SIG-M5 treated with dmso at 0.1 percent for 504 hours (cell line): ENCODE results near the gene SCAF1.

ENCODE experiments used
- DNase-seq: peaks from one replicate; lab custom pipeline; 2025; ENCODE audit not compliant: unreplicated experiment; lab: John Stamatoyannopoulos, UW

SCAF1 gene

GRCh38 chr19:49664171-49665035, 22.4 kb downstream of the SCAF1 start:
- peak; percentile 74 for DNase-seq

DNA sequence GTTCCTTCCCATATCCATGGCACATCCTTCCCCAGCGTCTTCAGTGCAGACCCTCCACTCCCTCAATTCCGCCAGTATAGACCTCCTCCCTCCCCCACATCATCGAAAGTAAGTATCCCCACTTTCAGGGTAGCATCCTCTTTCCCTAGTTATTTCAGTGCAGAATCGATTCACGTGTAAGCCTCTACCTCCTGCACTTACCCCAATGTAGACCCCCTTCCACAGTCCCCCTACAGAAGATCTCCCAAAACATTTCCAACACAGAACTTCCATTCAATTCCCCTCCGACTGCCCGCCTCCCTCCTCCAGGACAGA, 23.0 kb downstream of the SCAF1 start:
- DNase-seq: no peak

DNA sequence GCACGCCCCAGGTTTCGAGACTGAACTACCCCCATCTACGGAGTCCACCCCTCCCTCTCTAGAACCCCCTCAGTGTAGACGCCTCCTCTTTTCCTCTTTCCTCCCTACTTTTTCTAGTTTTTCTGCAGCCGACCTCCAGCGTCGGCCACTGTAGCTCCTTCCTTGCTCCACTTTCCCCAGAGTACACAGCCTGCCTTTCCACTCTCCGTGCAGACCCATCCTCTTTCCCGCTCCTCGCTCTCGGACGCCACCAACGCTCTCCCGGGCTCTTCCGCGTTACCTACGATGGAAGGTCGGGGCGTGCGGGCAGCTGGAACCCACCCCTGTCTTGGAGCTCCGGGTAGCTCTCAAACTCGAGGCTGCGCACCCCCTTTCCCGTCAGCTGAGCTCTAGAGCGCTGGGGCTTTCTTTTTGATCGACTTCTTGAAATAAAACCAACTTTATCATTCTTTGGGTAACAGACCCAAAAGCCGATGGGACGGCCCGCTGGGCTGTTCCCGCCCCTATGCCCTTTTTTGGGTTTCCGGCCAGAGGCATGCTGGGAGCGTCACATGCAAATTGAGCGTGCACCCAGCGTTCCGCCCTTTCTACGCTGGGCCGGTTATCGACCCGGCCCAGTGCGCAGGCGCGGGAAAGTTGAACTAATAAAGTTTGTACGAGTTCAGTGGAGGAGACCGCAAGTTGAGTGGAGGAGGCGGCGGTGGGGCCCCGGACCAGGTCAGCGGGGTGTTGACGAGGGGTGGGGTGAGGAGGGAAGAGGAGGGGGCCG, 23.5 kb downstream of the SCAF1 start, which contains the start of the genes BCL2L12 and IRF3:
Gene BCL2L12 (plus strand): TSS at position 583 of the 769 bp plus-strand sequence. CDS start 760 bp downstream, outside the sequence.
Gene IRF3 (minus strand): TSS at position 507 of the 769 bp plus-strand sequence. CDS start 1,019 bp downstream, outside the sequence.
- DNase-seq: peak; percentile 94

DNA sequence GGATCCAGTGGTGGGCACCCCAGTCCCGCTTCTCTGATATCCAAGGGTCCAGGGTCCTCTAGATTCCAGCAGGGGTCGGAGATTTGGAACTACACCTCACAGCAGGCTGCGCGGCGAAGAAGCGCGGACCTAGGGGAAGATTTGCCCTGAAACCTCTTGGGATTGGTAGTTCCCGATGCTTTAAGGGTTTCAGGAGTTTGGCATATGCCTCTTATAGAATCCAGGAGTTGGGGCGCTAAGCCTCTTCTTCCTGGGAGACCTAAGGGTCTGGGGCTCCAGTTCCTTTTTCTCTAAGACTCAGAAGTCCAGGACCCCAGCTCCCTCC, 24.1 kb downstream of the SCAF1 start:
- DNase-seq: no peak

DNA sequence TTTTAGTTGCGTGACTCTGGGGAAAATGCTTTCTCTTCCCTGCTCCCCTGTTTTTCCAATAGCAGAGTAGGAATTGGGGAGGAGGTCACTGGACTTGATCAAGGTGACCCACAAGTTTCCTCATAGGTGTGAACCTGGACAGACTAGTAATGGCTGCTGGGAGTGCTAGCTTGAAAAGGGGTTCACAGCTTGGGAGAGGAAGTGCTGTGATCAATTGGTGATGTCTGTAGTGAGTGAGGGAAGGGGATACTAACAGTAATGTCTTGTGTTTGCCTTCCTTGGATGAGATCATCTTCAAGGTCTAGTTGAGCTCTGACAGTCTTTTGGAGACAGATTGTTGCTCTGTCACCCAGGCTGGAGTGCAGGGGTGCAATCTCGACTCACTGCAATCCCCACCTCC, 25.5 kb downstream of the SCAF1 start:
- no peak for DNase-seq

- no peak for DNase-seq
These were observed 27.5 kb downstream of the SCAF1 start for GRCh38 chr19:49669516-49669915.

- DNase-seq: peak; percentile 55
These were observed 30.3 kb downstream of the SCAF1 start for GRCh38 chr19:49672131-49672919.

- peak; percentile 89 for DNase-seq
These were observed 34.3 kb downstream of the SCAF1 start for GRCh38 chr19:49676136-49676783.

DNA sequence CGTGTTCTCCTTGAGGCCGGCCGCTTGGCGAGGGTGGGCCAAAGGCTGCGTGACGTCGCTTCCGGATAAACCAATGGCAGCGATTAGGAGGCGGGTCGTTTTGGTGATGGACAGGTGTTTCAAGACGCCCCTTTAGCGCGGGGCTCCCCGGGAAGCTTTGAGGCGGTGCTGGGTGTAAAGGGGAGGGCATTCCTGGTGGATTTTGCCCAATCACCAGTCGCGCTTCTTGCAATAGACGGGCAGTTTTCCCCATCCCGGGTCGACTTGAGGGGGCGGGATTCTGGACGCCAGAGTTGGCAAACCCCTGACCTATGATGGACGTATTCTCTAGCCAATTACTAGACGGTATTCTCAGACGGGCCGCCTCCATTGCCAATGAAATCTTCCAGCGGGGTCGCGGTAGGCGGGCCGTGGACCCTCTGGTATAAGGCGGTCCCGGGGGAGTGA, 34.8 kb downstream of the SCAF1 start:
- DNase-seq: peak; percentile 100

- no peak for DNase-seq
These were observed 35.4 kb downstream of the SCAF1 start, which contains the start of gene PRMT1 for GRCh38 chr19:49677231-49677900. Gene PRMT1, plus strand, starts transcription at chr19:49677271. Its CDS starts 10 bp downstream, at chr19:49677281.

- peak; percentile 80 for DNase-seq
These were observed 36.1 kb downstream of the SCAF1 start for GRCh38 chr19:49677901-49678674.

- DNase-seq: no peak
These were observed 37.2 kb downstream of the SCAF1 start for GRCh38 chr19:49678985-49679770.

GRCh38 chr19:49679771-49680413, 37.9 kb downstream of the SCAF1 start:
- no peak for DNase-seq

- DNase-seq: peak; percentile 79
These were observed 38.7 kb downstream of the SCAF1 start for GRCh38 chr19:49680421-49681351.

DNA sequence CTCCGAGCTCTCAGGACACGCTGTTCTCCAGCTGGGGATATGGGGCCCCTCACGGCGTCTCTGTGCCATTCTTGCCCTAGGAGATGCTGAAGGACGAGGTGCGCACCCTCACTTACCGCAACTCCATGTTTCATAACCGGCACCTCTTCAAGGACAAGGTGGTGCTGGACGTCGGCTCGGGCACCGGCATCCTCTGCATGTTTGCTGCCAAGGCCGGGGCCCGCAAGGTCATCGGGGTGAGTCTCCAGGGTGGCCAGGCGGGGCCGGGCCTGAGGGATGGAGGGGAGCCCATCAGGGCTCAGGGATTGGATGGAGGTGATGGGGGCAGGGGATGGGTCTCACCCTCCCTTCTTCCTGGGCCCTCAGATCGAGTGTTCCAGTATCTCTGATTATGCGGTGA, 39.8 kb downstream of the SCAF1 start:
- DNase-seq: no peak

GRCh38 chr19:49682274-49682673, 40.3 kb downstream of the SCAF1 start:
- DNase-seq: no peak

DNA sequence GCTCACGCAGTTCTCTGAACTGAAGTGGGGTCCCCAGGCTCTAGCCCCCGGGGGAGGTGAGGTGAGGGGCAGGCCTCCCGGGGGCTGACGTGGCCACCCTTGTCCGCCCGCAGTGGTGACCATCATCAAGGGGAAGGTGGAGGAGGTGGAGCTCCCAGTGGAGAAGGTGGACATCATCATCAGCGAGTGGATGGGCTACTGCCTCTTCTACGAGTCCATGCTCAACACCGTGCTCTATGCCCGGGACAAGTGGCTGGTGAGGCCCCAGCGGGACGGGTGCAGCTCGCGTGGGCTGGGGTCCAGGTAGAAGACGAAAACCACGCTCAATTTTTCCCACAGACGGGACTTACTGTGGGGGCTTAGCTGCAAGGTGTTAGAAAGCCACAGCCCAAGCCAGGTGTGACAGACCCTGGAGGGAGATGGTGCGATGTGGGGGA, 41.8 kb downstream of the SCAF1 start:
- no peak for DNase-seq
